ENCODE measurements around the gene ARFRP1.

The ARFRP1 gene

GRCh38 chr20:63690898-63691710, 16.7 kb downstream of the ARFRP1 start:
- DNase-seq (ENCODE audit: low read depth) = no peak

- DNase-seq (ENCODE audit: low read depth) = no peak
Observed at GRCh38 chr20:63690003-63690897, 17.5 kb downstream of the ARFRP1 start.

GRCh38 chr20:63689046-63690002, 18.5 kb downstream of the ARFRP1 start:
- DNase-seq (ENCODE audit: low read depth) = no peak

GRCh38 chr20:63688228-63689045, 19.3 kb downstream of the ARFRP1 start:
- no peak for DNase-seq (ENCODE audit: low read depth)

- DNase-seq (ENCODE audit: low read depth) = no peak
Observed at GRCh38 chr20:63687419-63688178, 20.2 kb downstream of the ARFRP1 start.

GRCh38 chr20:63686492-63687321, 21.1 kb downstream of the ARFRP1 start:
- DNase-seq (ENCODE audit: low read depth) = no peak

- DNase-seq (ENCODE audit: low read depth) = no peak
Observed at GRCh38 chr20:63686094-63686491, 21.7 kb downstream of the ARFRP1 start.

- DNase-seq (ENCODE audit: low read depth) = no peak
Observed at GRCh38 chr20:63685269-63686026, 22.3 kb downstream of the ARFRP1 start.

- no peak for DNase-seq (ENCODE audit: low read depth)
Observed at GRCh38 chr20:63682384-63683139, 25.2 kb downstream of the ARFRP1 start.

- no peak for DNase-seq (ENCODE audit: low read depth)
Observed at GRCh38 chr20:63681609-63682142, 26.1 kb downstream of the ARFRP1 start.

- DNase-seq (ENCODE audit: low read depth) = no peak
Observed at GRCh38 chr20:63680857-63681608, 26.7 kb downstream of the ARFRP1 start.

- DNase-seq (ENCODE audit: low read depth) = no peak
Observed at GRCh38 chr20:63680427-63680826, 27.3 kb downstream of the ARFRP1 start.

- DNase-seq (ENCODE audit: low read depth) = no peak
Observed at GRCh38 chr20:63679799-63680305, 27.9 kb downstream of the ARFRP1 start.

GRCh38 chr20:63678667-63679465, 28.9 kb downstream of the ARFRP1 start:
- no peak for DNase-seq (ENCODE audit: low read depth)

- DNase-seq (ENCODE audit: low read depth) = no peak
Observed at GRCh38 chr20:63678071-63678470, 29.7 kb downstream of the ARFRP1 start.
